NCI-H526 treated with DMSO at 0.1 percent for 48 hours (cell line): ENCODE results near the gene THADA.

ENCODE experiments used
- DNase-seq: peaks from one replicate; lab custom pipeline; 2025; lab: John Stamatoyannopoulos, UW

THADA gene

GRCh38 chr2:43233218-43234212 is 362.3 kb downstream of the THADA start:
- DNase-seq = no peak

- DNase-seq = no peak
These were observed 364.6 kb downstream of the THADA start for GRCh38 chr2:43230951-43231827.

GRCh38 chr2:43230351-43230885 is 365.4 kb downstream of the THADA start:
- DNase-seq = no peak

- no peak for DNase-seq
These were observed 366.8 kb downstream of the THADA start for GRCh38 chr2:43228756-43229659.

- DNase-seq = no peak
These were observed 367.5 kb downstream of the THADA start for GRCh38 chr2:43228321-43228751.

GRCh38 chr2:43227830-43228281 is 368.0 kb downstream of the THADA start:
- peak; percentile 50 for DNase-seq

- peak; percentile 75 for DNase-seq
These were observed 368.6 kb downstream of the THADA start for GRCh38 chr2:43226955-43227829.

GRCh38 chr2:43226558-43226954 is 369.3 kb downstream of the THADA start, which contains the start of gene ZFP36L2:
ZFP36L2 (minus strand) TSS chr2:43226606; CDS start chr2:43226315, 291 bp downstream.
- DNase-seq = peak; percentile 83

- no peak for DNase-seq
These were observed 369.9 kb downstream of the THADA start for GRCh38 chr2:43225788-43226557.

- peak; percentile 50 for DNase-seq
These were observed 370.6 kb downstream of the THADA start for GRCh38 chr2:43225093-43225787.

GRCh38 chr2:43224571-43225092 is 371.2 kb downstream of the THADA start:
- DNase-seq = peak; percentile 11

- DNase-seq = peak; percentile 56
These were observed 371.7 kb downstream of the THADA start for GRCh38 chr2:43224131-43224570.

GRCh38 chr2:43223521-43224001 is 372.3 kb downstream of the THADA start:
- DNase-seq = no peak

- DNase-seq = no peak
These were observed 373.1 kb downstream of the THADA start for GRCh38 chr2:43222475-43223309.

- peak; percentile 64 for DNase-seq
These were observed 373.9 kb downstream of the THADA start for GRCh38 chr2:43221763-43222474.

GRCh38 chr2:43221124-43221762 is 374.6 kb downstream of the THADA start:
- no peak for DNase-seq
